Skin epidermis (tissue), 12 donors: ENCODE data around the gene RETREG1.
"Not testable (repeated sequence)": the region's sequence is repeated elsewhere in the genome, so short reads cannot be mapped to it uniquely, and the experiment has no call there.

Source experiments
- H3K27ac ChIP-seq, 21 experiments: fragments of 200-600 bp; sonication (generic) in 11 of 21; one replicate each; pipeline ENCODE4 v1.5.0; 2020; ENCODE audit warnings: mild to moderate bottlenecking in 3 of 21, inconsistent platforms in 2 of 21, moderate library complexity in 2 of 21
- H3K4me3 ChIP-seq, 7 experiments: fragments of 200-600 bp; sonication (generic) in 2 of 7; one replicate each; pipeline ENCODE4 v1.5.0; 2020; ENCODE audit warnings: inconsistent platforms in 2 of 7, mild to moderate bottlenecking in 2 of 7, moderate library complexity in 1 of 7

Gene RETREG1

DNA sequence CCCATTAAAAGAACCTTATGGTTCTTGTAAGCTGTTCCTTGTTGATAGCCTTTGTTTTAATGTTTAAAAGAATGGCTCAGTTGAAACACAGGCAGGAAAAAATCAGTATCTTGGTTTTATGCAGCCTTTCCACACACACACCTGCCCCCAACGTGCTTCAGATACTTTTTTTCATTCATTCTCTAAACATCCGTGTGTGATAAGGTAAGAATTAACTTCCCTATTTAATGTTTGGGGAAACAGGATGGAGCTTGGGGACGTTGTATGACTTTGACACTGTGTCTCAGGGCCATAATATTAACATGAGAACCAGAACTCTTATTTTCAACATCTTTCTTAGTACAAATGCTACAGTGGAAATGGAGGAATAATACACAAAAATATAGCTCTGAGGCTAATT, 145.4 kb downstream of the RETREG1 start:
- no peak overlapping the region for H3K4me3 ChIP-seq
- H3K27ac ChIP-seq, result no peak overlapping the region

DNA sequence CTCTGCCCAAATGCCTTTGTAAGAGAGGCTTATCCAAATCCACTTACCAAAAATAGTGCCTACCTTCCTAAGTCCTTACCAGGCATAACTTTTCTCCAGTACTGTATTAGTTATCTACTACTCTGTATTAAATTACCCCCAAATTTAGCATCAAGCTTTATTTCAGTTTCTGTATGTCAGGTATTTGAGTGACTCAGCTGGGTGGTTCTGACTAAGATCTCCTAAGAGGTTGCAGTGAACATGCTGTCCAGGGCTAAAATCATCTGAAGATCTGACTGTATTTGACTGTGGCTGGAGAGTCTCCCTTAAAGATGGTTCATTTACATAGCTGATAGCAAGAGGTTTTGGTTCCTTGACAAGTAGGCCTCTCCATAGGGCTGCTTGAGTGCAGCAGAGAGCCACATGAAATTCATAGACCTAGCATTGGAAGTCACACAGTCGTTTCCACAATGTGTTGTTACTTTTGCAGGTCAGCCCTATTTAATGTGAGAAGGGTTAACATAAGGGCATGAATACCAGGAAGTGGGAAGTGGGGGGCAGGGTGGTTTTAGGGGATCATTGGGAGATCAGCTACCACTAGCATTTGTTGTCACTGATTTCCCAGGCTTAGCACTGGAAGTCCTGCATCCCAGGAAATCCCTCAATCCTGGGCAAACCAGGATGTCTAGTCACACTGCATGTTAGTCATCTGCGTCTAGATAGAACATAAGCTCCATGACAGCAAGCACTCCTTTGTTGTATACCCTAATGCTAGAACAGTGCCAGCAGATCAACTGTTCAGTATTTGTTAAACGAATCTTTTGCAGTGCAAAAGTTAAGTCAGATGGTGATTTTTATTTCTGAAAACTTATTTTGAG, 149.2 kb downstream of the RETREG1 start:
- H3K27ac ChIP-seq, result peak overlapping the region in 2 of 21 experiments; percentile 25 to 93
- H3K4me3 ChIP-seq, result no peak overlapping the region

DNA sequence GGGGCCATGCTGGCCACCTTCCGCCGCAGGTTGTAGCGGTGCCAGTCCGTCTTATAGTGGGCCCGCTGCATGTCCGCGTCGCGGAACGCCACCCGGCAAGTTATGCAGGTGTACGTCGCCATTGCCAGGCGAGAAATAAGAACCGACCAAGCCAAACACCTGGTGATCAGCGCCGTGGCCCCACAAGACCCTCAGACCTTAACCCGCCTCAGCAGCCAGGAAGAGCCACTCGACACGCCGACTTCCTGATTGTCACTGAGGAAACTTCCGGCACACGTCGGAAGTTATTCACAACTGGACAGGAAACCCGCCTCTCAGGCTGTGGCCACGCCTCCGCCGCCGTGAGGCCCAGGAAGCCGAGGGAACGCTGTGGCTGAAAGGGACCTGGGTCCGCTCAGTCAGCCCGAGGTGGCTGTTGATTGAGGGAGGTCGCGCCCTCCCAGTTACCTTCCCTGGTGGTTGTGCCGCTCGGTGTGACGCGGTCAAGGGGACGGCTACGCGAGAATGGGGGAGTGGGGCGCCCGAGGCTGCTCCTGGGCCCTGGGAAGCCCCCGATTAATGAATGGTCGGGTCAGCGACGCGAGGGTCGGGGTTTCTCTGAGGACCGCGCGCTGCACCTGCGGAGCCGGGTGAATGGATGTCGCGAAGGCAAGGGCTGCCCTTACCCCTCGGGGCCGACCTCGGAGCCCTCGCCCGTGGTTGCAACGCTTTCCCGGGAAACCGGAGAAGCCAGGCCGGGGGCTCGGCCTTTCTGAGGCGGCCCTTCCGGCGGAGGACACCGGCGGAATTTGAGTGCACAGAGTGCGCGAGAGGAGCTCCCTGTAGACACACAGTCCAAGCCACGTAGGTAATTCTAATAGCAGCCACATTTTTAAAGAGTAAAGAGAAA, 151.0 kb downstream of the RETREG1 start, which contains the start of gene ZNF622:
Gene ZNF622, minus strand, starts transcription at position 257 of the 889 bp plus-strand sequence. Its CDS starts 135 bp downstream, at position 122.
- Histone ChIP-seq H3K27ac (peak within 1 kb of the TSS; percentile 78 to 95 (median 88)), H3K4me3 (peak within 1 kb of the TSS; percentile 69 to 99 (median 89))

DNA sequence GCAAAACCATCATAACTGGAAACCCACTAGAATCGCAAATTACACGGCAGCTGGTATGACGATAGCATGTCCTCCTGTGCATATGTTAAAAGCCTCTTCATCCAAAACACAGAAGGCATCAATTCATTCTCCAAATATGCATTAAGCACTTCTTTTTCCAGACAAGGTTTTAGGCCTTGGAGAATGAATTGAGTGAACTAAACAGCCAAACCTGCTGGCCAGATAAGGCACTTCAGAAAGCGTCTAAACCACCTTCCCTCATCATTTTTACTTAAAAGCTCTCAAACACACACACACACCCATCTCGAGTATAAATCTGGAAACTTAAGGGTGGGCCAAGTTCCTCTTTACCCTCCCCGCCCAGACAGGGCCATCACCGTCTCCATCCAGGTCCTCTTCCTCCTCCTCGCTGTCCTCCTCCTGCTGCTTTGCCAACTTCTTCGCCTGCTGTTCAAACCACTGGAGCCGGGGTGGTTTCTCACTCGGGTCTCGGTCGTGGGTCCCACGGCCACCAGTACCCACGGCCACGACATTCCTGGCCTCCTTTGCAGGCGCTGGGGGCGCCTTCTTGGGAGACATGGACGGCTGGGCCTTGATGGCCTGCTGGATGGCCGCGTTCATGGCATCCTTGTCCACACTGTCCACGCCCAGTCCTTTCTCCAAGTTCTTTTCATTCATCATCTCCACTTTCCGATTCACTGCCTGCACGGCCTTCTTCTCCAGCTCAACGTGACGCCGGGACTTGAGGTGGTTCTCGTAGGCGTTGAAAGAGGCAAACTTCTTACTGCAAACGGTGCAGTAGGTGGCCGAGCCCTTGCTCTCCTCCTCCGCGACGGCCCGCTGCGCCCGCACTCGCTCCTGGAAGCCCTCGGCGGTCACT, 151.9 kb downstream of the RETREG1 start:
- H3K4me3 ChIP-seq, result peak overlapping the region; percentile 69 to 99 (median 89)

DNA sequence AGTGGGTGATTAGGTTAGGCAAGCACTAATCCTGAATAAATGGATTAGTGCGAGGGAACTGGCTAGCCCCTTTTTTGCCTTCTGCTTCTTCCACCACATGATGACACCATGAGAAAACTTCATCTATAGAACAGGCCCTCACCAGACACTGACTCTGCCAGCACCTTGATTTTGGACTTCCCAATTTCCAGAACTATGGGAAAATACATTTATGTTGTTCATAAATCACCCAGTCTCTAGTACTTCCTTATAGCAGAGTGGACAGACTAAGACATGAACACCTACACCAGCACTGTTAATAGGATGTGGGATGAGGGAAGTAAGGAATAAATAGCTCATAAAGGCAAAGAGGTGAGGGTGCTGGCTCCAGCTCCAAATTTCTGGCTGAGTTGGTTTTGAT, 152.6 kb downstream of the RETREG1 start:
- Histone ChIP-seq H3K27ac (peak overlapping the region in 3 of 21 experiments; percentile 82 to 93 (median 89)), H3K4me3 (peak overlapping the region; percentile 69 to 99 (median 89))

More for the DNA sequence above, 151.9 kb downstream of the RETREG1 start:
- peak overlapping the region; percentile 45 to 95 (median 88) for H3K27ac ChIP-seq

DNA sequence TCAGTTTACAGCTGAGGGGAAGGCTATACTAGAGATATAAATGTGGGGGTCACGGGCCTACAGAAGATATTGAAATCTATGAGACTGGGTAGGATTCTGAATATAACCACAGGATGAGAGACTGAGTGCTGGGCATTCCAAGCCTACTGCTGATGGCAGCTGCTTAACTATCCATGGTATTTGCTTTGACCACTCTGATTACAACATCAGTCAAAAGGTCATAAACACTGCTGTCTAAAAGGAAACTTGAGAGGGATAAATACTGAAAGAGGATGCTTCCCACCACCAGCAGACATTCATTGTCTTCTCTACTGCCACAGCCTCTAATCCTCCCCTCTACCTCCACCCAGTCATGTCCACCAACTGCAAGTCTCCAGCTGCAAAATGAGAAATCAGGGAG, 155.0 kb downstream of the RETREG1 start:
- no peak overlapping the region for H3K27ac ChIP-seq
- no peak overlapping the region for H3K4me3 ChIP-seq

DNA sequence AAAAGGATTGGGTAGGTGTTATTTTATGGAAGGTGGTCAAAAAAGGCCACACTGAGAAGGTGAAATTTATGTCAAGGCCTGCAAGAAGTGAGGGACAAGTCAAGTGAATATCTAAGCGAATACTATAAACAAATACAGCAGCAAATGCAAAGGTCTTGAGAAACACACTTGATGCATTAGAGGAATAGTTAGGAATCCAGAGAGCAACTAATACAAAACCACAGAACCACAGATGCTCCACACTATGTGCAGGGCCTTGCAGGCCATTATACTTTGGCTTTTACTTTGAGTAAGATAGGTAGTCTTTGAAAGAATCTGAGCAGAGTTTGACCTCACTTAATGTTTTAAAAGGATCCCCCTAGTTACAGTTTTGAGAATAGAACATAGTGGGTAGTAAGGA, 155.8 kb downstream of the RETREG1 start:
- Histone ChIP-seq H3K27ac (no peak overlapping the region), H3K4me3 (no peak overlapping the region)

DNA sequence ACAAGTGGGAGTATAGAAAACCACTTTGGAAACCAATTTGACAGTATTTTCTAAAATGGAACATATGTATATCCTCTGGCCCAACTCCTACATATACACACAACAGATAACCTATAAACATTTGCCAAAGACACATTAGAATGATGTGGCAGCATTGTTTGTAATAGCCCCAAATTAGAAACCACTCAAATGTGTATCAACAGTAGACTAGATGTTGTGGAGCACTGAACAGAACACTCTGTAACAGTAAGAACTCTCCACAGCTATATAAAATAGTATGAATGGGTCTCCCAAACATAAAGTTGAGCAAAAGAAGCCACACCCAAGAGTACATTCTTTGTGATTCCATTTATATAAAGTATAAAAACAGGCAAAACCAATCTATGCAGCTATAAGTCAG, 157.3 kb downstream of the RETREG1 start:
- no peak overlapping the region for H3K27ac ChIP-seq
- no peak overlapping the region for H3K4me3 ChIP-seq

DNA sequence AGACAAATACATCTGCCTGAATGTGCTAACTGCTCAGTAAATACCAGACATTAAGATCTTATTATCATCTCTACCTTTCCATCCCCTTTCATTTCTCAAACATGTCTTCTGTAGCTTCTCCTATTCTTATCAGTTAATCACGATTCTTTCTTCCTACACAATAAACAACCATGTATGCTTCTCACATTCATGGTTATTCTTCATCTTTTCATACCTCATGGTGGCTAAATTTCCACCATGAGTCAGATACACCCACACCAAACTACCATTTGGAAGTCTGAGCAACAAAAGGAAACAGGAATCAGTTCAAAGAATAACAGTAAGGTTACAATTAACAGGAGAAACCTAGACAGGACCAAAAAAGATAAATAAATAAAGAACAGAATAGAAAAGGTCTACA, 158.9 kb downstream of the RETREG1 start:
- Histone ChIP-seq H3K4me3 (no peak overlapping the region), H3K27ac (no peak overlapping the region)

DNA sequence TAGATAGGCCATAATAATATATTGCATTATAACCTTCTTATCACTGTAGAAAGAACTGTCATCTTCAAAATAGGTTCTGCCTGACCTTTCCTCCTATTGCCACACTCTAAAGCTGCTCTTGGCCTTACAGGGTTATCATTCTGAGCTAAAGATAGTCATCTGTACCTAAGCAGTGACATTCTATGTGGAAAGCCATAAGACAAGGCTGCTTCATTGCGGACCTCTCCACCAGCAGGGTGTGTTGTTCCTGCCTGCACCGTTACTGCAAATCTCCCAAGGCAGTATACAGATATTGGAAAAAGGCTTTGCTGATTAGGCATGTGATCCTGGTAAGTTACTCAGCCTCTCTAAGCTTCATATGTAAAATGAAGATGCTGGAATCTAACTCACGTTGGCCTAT, 159.3 kb downstream of the RETREG1 start:
- Histone ChIP-seq H3K27ac (peak overlapping the region in 1 of 21 experiments; percentile 40), H3K4me3 (no peak overlapping the region)

DNA sequence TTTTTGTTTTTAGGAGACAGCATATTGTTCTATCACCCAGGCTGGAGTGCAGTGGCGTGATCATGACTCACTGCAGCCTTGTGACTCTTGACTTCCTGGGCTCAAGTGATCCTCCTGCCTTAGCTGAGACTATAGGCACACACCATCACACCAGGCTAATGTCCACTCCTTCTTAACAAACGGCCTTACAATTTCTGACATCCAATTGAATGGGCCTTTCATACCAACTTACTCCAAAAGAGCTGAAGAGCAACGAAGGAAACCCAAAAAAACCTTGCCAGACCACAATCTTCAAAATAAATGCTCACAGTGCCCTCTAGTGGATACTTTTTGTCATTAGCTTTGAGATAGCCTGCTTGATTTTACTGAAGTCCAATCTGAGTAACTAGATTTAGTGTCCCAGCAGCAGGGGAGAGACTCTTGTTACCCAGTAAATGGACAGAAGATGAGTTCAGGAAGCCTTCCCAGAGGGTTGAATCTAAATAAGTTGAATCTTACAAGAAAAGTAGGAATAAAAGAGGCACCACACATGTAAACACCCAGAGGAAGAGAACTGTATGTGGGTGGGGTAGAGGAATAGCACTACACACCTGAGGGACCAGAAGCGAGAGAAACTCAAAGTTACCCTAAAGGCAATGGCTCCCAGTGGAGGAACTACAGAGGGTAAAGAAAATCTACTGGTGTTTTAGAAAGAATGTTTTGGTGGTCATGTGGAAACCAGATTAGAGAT, 160.5 kb downstream of the RETREG1 start:
- Histone ChIP-seq H3K4me3 (no peak overlapping the region), H3K27ac (peak overlapping the region in 8 of 21 experiments; percentile 2 to 70 (median 48))

DNA sequence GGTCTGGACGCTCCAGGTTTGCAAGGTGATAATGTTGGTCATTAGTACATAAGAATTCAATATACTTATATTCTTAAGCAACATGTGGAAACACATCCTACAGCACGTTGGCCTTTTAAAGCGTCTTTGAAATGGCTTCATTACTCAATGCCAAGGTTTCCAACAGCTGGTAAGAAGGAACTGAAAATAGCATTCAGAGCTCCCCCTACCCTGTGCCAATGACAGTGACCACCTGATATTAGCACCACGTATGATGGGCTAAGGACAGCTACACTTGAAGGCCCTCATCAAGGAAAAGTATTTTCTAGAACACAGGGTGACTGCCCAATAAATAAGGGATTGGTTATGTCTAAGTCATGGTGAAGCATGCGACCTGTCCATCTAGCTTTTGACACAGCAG, 161.1 kb downstream of the RETREG1 start:
- Histone ChIP-seq H3K27ac (peak overlapping the region in 6 of 21 experiments; percentile 1 to 70 (median 48)), H3K4me3 (no peak overlapping the region)

DNA sequence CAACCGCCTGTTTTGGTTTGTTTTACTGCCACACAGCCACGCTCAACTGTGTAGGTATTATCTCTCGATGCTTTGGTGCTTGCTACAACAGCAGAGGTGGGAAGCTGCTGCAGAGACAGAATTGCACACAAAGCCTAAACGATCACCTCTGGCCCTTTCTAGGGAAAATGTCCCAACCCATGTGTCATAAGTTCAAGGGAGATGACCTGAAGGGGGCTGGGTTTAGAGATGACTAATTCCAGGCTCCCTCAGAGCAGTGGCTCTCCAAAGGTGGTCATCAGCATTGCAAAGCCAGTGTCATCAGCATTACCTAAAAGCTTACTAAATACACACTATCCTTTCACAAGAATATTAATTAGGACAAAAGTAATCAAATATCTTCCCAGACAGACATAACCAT, 162.1 kb downstream of the RETREG1 start:
- H3K4me3 ChIP-seq, result no peak overlapping the region
- no peak overlapping the region for H3K27ac ChIP-seq

DNA sequence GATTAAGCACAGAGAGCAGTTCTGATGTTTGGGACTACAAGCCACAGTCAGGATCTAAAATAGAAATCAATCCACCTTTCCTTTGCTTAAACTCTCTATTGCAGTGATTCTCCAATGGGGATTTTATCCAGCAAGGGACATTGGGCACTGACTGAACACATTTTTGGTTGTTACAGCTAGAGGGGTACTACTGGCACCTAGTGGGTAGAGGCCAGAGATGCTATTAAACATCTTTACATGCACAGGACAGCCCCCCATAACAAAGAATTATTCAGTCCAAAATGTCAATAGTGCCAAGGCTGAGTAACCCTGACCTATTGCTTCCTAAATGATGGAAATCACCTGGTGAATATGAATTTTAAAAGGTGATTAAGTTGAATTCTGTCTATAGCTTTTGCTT, 163.2 kb downstream of the RETREG1 start:
- no peak overlapping the region for H3K27ac ChIP-seq
- no peak overlapping the region for H3K4me3 ChIP-seq

DNA sequence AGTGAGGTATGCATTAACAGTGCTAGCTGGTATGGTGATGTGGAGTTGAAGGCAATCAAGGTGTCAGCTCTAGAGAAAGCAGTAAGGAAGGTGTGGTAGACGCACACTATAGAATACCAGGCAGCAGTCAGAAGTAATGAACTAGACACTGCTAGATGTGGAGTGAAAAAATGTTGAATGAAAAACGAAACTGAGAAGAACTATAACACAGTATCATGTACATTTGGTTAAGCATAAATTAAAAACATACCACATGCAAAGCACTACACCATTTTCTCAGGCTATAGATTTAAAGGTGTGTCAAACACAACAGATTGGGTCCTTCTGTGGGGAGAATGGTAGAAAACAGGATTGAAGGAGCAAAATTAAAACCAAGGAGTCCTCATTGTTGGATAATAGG, 166.6 kb downstream of the RETREG1 start:
- Histone ChIP-seq H3K27ac (no peak overlapping the region), H3K4me3 (no peak overlapping the region)

DNA sequence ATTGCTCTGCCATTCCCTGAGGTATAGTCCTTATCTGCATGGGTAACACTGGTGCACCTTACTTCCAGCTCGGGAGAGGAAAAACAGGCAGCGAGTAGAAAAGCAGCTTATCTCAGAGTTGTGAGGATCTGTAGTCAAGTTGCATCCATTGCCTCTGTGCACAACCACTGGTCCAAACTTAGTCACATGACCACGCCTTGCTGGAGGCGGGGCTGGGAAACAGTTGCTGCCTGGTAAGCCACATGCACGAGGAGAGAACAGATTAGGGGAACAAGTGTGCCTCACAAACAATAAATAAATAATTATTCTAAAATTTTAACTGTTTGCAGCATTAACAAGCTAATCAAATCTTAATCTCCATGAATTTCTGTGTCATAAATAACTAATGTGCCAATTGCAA, 169.8 kb downstream of the RETREG1 start:
- Histone ChIP-seq H3K27ac (no peak overlapping the region), H3K4me3 (no peak overlapping the region)

DNA sequence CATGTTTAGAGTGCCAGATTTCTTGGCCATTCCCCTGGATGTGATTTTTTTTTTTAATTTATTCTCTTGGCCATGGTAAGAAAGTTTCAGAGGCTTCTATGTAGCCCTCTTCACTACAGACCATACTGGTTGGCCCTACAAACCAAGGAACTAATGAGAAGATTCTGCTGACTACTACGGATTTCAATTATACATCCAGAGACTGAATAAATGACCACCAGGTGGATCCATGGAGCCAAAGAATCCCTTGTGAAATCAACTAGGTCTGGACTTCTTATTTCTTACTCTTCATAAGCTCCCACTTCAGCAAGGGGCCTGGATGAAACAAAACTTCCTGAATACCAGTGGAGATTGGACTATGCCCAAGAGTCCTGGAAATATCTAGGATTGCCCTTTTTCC, 178.8 kb downstream of the RETREG1 start:
- H3K4me3 ChIP-seq, result no peak overlapping the region
- H3K27ac ChIP-seq, result no peak overlapping the region

DNA sequence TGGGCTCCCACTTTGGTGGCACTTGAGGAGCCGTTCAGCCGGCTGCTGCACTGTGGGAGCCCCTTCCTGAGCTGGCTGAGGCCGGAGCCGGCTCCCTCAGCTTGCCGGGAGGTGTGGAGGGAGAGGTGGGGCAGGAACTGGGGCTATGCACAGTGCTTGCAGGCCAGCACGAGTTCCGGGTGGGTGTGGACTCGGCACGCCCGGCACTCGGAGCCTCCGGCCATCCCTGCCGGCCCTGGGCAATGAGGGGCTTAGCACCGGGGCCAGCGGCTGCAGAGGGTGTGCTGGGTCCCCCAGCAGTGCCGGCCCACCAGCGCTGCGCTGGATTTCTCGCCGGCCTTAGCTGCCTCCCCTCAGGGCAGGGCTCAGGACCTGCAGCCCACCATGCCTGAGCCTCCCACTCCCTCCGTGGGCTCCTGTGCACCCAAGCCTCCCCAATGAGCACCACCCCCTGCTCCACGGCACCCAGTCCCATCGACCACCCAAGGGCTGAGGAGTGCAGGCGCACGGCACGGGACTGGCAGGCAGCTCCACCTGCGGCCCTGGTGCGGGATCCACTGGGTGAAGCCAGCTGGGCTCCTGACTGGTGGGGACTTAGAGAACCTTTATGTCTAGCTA, 180.6 kb downstream of the RETREG1 start:
- not testable (repeated sequence) for H3K4me3 ChIP-seq, H3K27ac ChIP-seq
